HL-60 (cell line): ENCODE results near the gene CNOT10.

Experiments used
- DNase-seq, 2 experiments: peaks; one replicate each; pipeline ENCODE4 v3.0.0-alpha.2; 2010 to 2020; ENCODE audit warnings: low read depth in 1 of 2, low spot score in 1 of 2
- H3K27ac ChIP-seq: fragments of 250-450 bp; sonication (Bioruptor Pico); replicated peaks from 2 replicates; pipeline ENCODE4 v1.5.1; 2020; ENCODE audit warnings: mild to moderate bottlenecking, moderate library complexity
- H3K27me3 ChIP-seq: fragments of 250-450 bp; sonication (Bioruptor Pico); 2 replicates; pipeline ENCODE4 v1.5.1; 2021; ENCODE audit warnings: mild to moderate bottlenecking, moderate library complexity; ENCODE audit not compliant: insufficient read depth, poor library complexity, severe bottlenecking
- H3K4me3 ChIP-seq: replicated peaks from 2 replicates; pipeline ENCODE4 v1.5.1; 2011; ENCODE audit warnings: mild to moderate bottlenecking, control low read depth, low read length; ENCODE audit not compliant: insufficient read depth
- CTCF ChIP-seq: IDR thresholded peaks from one replicate; pipeline ENCODE4 v1.5.1; 2011; ENCODE audit warnings: low read length, control low read depth, inconsistent platforms; ENCODE audit not compliant: insufficient read depth
- GABPA ChIP-seq: IDR thresholded peaks from 2 replicates; pipeline ENCODE4 v1.6.1; 2012; ENCODE audit warnings: low read depth
- POLR2AphosphoS5 ChIP-seq: IDR thresholded peaks from 2 replicates; pipeline ENCODE4 v1.6.1; 2012; ENCODE audit warnings: low read depth
- SPI1 ChIP-seq: IDR thresholded peaks from 2 replicates; pipeline ENCODE4 v1.6.1; 2012; ENCODE audit warnings: low read depth, mild to moderate bottlenecking, borderline replicate concordance
- TF ChIP-seq, protein P1 (sequence below): IDR thresholded peaks from 2 replicates; pipeline ENCODE4 v1.6.1; 2012; ENCODE audit warnings: low read depth; ENCODE audit not compliant: insufficient replicate concordance

CNOT10 gene

DNA sequence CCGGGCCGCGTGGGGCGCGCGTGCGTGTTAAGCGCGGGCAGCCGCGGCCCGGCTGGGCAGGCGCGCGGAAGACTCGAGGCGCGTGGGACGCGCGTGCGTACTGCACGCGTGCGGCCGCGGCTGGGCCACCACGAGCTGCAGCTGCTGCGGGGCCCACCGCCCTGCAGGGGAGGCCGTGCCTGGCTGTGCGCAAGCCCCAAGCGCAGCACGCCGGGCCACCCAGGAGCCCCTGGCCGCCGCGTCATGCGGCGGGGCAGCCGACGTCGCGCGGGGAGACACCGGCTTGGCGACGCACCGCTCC lies 132.2 kb downstream of the CNOT10 start:
- H3K27ac ChIP-seq: no peak overlapping the region
- no peak for TF ChIP-seq POLR2AphosphoS5
- peaks cover 38% of the 10 kb centered on the region for H3K27me3 ChIP-seq
- no peak overlapping the region for H3K4me3 ChIP-seq
- no peak for DNase-seq

GRCh38 chr3:32817558-32818228 lies 132.7 kb downstream of the CNOT10 start, which contains the start of gene TRIM71:
Gene TRIM71, plus strand, starts transcription at chr3:32817997. Its CDS starts 84 bp downstream, at chr3:32818081.
- Histone ChIP-seq H3K27me3 (peaks cover 38% of the 10 kb centered on the region), H3K27ac (no peak within 1 kb of the TSS), H3K4me3 (peak within 1 kb of the TSS; percentile 33)
- DNase-seq: peak in 1 of 2 experiments; percentile 6
- no peak for TF ChIP-seq POLR2AphosphoS5
- TF ChIP-seq GABPA: no peak
- TF ChIP-seq, protein P1, sequence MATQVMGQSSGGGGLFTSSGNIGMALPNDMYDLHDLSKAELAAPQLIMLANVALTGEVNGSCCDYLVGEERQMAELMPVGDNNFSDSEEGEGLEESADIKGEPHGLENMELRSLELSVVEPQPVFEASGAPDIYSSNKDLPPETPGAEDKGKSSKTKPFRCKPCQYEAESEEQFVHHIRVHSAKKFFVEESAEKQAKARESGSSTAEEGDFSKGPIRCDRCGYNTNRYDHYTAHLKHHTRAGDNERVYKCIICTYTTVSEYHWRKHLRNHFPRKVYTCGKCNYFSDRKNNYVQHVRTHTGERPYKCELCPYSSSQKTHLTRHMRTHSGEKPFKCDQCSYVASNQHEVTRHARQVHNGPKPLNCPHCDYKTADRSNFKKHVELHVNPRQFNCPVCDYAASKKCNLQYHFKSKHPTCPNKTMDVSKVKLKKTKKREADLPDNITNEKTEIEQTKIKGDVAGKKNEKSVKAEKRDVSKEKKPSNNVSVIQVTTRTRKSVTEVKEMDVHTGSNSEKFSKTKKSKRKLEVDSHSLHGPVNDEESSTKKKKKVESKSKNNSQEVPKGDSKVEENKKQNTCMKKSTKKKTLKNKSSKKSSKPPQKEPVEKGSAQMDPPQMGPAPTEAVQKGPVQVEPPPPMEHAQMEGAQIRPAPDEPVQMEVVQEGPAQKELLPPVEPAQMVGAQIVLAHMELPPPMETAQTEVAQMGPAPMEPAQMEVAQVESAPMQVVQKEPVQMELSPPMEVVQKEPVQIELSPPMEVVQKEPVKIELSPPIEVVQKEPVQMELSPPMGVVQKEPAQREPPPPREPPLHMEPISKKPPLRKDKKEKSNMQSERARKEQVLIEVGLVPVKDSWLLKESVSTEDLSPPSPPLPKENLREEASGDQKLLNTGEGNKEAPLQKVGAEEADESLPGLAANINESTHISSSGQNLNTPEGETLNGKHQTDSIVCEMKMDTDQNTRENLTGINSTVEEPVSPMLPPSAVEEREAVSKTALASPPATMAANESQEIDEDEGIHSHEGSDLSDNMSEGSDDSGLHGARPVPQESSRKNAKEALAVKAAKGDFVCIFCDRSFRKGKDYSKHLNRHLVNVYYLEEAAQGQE: no peak
- TF ChIP-seq SPI1: no peak

GRCh38 chr3:32818229-32818969 lies 133.4 kb downstream of the CNOT10 start:
- no peak for DNase-seq
- TF ChIP-seq SPI1: no peak
- no peak for TF ChIP-seq POLR2AphosphoS5
- no peak for TF ChIP-seq GABPA
- TF ChIP-seq, protein P1: no peak
- no peak for TF ChIP-seq CTCF
- no peak overlapping the region for H3K27ac ChIP-seq
- H3K27me3 ChIP-seq: peaks cover 38% of the 10 kb centered on the region
- H3K4me3 ChIP-seq: no peak overlapping the region

DNA sequence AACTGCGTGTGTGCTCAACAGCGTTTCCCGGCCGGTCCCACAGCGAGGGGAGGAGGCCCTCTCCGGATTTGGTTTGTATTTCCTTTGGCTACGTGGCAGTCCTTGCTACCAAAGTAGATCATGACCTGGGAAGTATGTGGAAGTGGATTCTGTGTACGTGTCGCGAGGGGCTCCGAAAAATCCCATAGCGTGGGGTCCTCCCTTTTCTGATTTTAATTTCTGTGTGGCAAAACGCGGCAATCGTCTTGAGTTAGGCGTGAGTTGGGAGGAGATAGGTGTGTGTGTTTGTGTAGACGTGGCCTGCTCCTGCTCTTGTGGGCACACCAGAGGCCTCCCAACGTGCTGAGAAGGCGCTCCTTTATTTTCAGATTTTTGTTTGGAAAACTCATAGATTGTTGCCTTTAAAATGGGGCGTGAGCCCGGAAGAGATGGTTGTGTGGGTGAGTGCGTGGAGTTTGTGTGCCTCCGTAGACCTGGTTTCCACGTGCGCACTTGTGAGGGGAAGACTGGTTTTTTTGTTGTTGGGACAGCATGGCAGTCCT lies 134.1 kb downstream of the CNOT10 start:
- TF ChIP-seq GABPA: no peak
- TF ChIP-seq SPI1: no peak
- TF ChIP-seq, protein P1: no peak
- no peak for TF ChIP-seq CTCF
- TF ChIP-seq POLR2AphosphoS5: no peak
- DNase-seq: no peak
- Histone ChIP-seq H3K27ac (no peak overlapping the region), H3K27me3 (peaks cover 38% of the 10 kb centered on the region), H3K4me3 (no peak overlapping the region)
